ENCODE measurements around the gene KIDINS220. TPM values are rescaled to one million over a fixed set of nuclear protein-coding genes. Genes with fewer than 3 reads are reported as not detected.

Gene KIDINS220
- total and polyA plus RNA-seq, 9 of the 15 experiments (the other 6 are each of a cell fraction or from before 2014, with no cell fraction given), result 15.2 to 48.0 (median 34.4) TPM

- Histone ChIP-seq H3K36me3 (ENCODE audit: control insufficient read depth, insufficient read depth, low read length) (no peaks in the 10 kb centered on the region), H2AFZ (ENCODE audit: low read depth, low read length) (peak overlapping the region; percentile 69; the same call in 1 of the 2 replicates), H3K9me1 (ENCODE audit: control insufficient read depth, insufficient read depth, low read length) (no peaks in the 10 kb centered on the region), H3K27me3 (ENCODE audit: control insufficient read depth in 2 of 2, insufficient read depth in 2 of 2, low read length in 2 of 2) (no peaks in the 10 kb centered on the region), H4K20me1 (replicated peaks; ENCODE audit: control insufficient read depth, insufficient read depth, low read length) (no peaks in the 10 kb centered on the region), H3K4me3 (no peak overlapping the region), H3K4me1 (replicated peaks in 1 of 2; ENCODE audit: control insufficient read depth in 2 of 2, insufficient read depth in 2 of 2, low read length in 2 of 2) (no peaks in the 10 kb centered on the region; a peak in 1 of 5 replicates), H3K4me2 (ENCODE audit: insufficient read depth, low read length) (no peak overlapping the region), H3K79me2 (ENCODE audit: control insufficient read depth, insufficient read depth, low read length) (no peaks in the 10 kb centered on the region), H3K9ac (ENCODE audit: insufficient read depth in 1 of 2, low read depth in 2 of 2, low read length in 2 of 2) (no peak overlapping the region), H3K27ac (ENCODE audit: extremely low read depth, low read depth, low read length) (no peak overlapping the region), H3K9me3 (replicated peaks; ENCODE audit: control insufficient read depth, insufficient read depth, low read depth, low read length) (no peaks in the 10 kb centered on the region)
- in situ Hi-C loops (cut with MboI), result no loop called here
- no peak for ATAC-seq
- intact Hi-C loops (cut with micrococcal nuclease), result no loop called here
- BruUV-seq (replicated peaks), result no TSS peak
- WGBS (ENCODE audit: insufficient coverage, low coverage, missing lambda C conversion rate), result 31% methylated on average over 3 of the region's 3 CpGs
- DNase-seq (ENCODE audit: extremely low read depth in 1 of 4, low spot score in 3 of 4), result no peak
- ChIA-PET CTCF (ENCODE audit: low intra/inter-chr PET ratio) (no interaction called here), POLR2A (no interaction called here)
- no peak for FAIRE-seq
- TF ChIP-seq MITF (IDR thresholded peaks at IDR 0.05) (no peak), GMEB1 (CRISPR knock-in tag; IDR thresholded peaks at IDR 0.05) (no peak), FIP1L1 (IDR thresholded peaks at IDR 0.05; ENCODE audit: low read depth, low read length, poor library complexity, severe bottlenecking) (no peak), POLR3A (IDR thresholded peaks at IDR 0.05; ENCODE audit: borderline replicate concordance, extremely low read depth, insufficient read depth, insufficient read length) (no peak), ZNF280A (IDR thresholded peaks at IDR 0.05; ENCODE audit: low read depth, partially characterized antibody) (no peak), GTF2A2 (tag; IDR thresholded peaks at IDR 0.05) (no peak), ZNF398 (CRISPR knock-in tag; IDR thresholded peaks at IDR 0.05) (no peak), NFE2 (IDR thresholded peaks at IDR 0.05; ENCODE audit: low read depth) (no peak), HBP1 (CRISPR knock-in tag; IDR thresholded peaks at IDR 0.05) (no peak), E2F3 (CRISPR knock-in tag; IDR thresholded peaks at IDR 0.05) (no peak), ZNF384 (IDR thresholded peaks at IDR 0.05; ENCODE audit: low read depth, low read length) (no peak), HCFC1 (IDR thresholded peaks at IDR 0.05; ENCODE audit: low read depth, low read length) (no peak), ZNF740 (CRISPR knock-in tag; IDR thresholded peaks at IDR 0.05) (no peak), ZNF740 (tag; IDR thresholded peaks at IDR 0.05) (no peak)
Observed at GRCh38 chr2:8720741-8721140, 116.7 kb downstream of the KIDINS220 start.

Data from K562 (cell line).